Measurements from ENCODE around the gene TRUB2.
A peak's percentile ranks its signal among the peaks of the same experiment; 100 is the strongest.

Gene TRUB2

DNA sequence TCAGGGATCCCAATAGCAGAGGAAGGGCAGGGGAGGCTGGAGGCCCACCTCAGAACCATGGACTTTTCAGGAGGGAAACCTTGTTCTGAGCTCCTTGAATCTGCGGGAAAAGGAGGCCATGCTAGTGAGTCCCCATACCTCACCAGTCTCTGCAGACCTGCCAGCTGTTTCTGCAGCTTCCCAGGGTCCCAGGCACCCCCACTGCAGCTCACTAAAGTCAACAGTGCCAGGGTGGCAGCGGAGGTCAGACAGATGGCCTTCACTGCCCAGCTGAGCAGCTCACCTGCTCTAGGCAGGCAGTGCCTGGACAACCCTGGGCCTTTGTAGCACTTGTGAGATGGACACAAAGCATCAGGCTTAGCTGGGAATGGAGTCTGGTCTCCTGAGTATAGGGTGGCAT lies 13.7 kb upstream of the TRUB2 start:
- CTCF ChIA-PET: interaction anchor here (1.0 to 2.6 kb wide), 3 partner anchors 38 to 103 kb away, joined by 3 to 8 read pairs (median 3); no protein-coding TSS in a partner anchor
- H3K27ac Mint-ChIP-seq: no peak overlapping the region
- no peak for DNase-seq
- peaks cover 6% of the 10 kb centered on the region for H3K4me1 Mint-ChIP-seq
- no peaks in the 10 kb centered on the region for H3K9me3 Mint-ChIP-seq
- no peaks in the 10 kb centered on the region for H3K36me3 Mint-ChIP-seq
- H3K27me3 Mint-ChIP-seq: no peaks in the 10 kb centered on the region
- no peak overlapping the region for H3K4me3 Mint-ChIP-seq

DNA sequence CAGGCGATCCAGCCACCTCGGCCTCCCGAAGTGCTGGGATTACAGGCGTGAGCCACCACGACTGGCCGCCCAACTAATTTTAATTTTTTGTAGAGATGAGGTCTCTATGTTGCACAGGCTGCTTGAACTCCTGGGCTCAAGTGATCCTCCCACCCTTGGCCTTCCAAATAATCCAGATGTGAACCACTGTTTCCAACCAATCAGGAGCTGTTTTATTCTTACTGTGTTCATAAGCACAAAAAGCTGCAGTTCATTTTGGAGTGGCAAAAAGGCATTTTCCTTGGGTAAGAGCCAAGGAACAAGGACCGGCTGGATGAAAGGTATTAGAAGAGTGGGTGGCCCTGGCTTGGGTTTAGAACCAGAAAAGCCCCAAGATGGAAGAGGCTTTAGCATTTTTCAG lies 12.9 kb upstream of the TRUB2 start:
- Mint-ChIP-seq H3K9me3 (no peaks in the 10 kb centered on the region), H3K4me1 (peaks cover 6% of the 10 kb centered on the region), H3K27me3 (no peaks in the 10 kb centered on the region), H3K36me3 (no peaks in the 10 kb centered on the region), H3K4me3 (no peak overlapping the region), H3K27ac (no peak overlapping the region)
- DNase-seq: no peak
- CTCF ChIA-PET: interaction anchor here (2.6 kb wide), 1 partner anchor 40 kb away, joined by 8 read pairs; no protein-coding TSS in a partner anchor

DNA sequence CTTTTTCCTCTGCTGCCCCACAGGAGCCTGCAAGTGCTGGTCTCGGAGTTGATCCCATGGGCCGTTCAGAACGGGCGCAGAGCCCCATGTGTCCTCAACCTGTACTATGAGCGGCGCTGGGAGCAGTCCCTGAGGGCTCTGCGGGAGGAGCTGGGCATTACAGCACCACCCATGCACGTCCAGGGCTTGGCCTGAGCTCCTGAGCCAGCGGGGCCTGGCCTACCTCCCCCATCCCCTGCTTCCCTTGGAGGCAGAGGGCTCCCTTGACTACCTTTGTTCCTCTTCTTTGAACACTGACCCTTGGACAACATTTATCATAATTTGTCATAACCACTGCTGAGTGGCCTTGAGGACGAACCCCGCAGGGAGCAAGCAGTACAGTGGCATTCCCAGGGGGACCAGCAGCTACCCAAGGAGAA lies 11.2 kb upstream of the TRUB2 start:
- H3K4me1 Mint-ChIP-seq: no peaks in the 10 kb centered on the region
- no peak overlapping the region for H3K4me3 Mint-ChIP-seq
- no peaks in the 10 kb centered on the region for H3K9me3 Mint-ChIP-seq
- H3K27me3 Mint-ChIP-seq: no peaks in the 10 kb centered on the region
- H3K27ac Mint-ChIP-seq: no peak overlapping the region
- no peak for DNase-seq
- CTCF ChIA-PET: interaction anchor here (1.0 kb wide), 1 partner anchor 8 kb away, joined by 6 read pairs; no protein-coding TSS in a partner anchor
- H3K36me3 Mint-ChIP-seq: no peaks in the 10 kb centered on the region

DNA sequence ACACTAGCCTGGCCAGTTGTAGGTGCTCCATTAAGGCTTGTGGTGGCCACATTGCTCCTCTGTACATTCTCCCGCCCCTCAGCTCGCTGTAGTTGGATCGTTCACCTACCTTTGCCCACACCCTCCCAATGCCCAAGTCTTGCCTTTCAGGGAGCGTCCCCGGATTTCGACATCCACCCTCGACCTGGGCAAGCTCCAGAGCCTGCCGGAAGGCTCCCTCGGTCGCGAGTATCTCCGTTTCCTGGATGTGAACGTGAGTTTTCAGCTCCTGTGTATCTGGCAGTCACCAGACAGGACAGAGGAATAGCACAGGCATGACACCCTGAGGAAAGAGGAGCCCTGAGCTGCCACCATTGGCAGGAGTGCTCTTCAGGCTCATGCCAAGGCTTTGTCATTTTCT lies 3.4 kb upstream of the TRUB2 start:
- no peaks in the 10 kb centered on the region for H3K27me3 Mint-ChIP-seq
- H3K27ac Mint-ChIP-seq: no peak overlapping the region
- no peak overlapping the region for H3K4me3 Mint-ChIP-seq
- CTCF ChIA-PET: interaction anchor here (1.1 kb wide), 1 partner anchor 30 kb away, joined by 3 read pairs; no protein-coding TSS in a partner anchor
- no peak for DNase-seq
- no peaks in the 10 kb centered on the region for H3K9me3 Mint-ChIP-seq
- H3K36me3 Mint-ChIP-seq: peaks cover 7% of the 10 kb centered on the region
- peaks cover 22% of the 10 kb centered on the region for H3K4me1 Mint-ChIP-seq

DNA sequence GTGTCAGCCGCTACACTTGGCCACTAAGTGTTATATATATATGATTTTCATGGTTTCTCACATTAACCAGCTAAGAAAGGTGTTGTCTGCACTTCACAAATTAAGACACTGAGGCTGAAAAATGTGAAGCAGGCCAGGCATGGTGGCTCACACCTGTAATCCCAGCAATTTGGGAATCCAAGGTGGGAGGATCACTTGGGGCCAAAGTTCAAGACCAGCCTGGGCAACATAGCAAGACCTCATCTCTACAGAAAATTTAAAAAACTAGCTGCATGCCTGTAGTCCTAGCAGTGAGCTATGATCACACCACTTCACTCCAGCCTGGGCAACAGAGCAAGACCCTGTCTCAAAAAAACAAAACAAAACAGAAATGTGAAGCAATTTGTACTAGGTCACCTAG lies 2.2 kb upstream of the TRUB2 start:
- CTCF ChIA-PET: interaction anchor here (0.9 to 1.1 kb wide), 4 partner anchors 17 to 207 kb away, joined by 3 to 5 read pairs (median 4); no protein-coding TSS in a partner anchor
- Mint-ChIP-seq H3K4me1 (peaks cover 22% of the 10 kb centered on the region), H3K27me3 (no peaks in the 10 kb centered on the region), H3K9me3 (no peaks in the 10 kb centered on the region), H3K4me3 (peak overlapping the region; percentile 95), H3K36me3 (peaks cover 7% of the 10 kb centered on the region), H3K27ac (no peak overlapping the region)
- no peak for DNase-seq

DNA sequence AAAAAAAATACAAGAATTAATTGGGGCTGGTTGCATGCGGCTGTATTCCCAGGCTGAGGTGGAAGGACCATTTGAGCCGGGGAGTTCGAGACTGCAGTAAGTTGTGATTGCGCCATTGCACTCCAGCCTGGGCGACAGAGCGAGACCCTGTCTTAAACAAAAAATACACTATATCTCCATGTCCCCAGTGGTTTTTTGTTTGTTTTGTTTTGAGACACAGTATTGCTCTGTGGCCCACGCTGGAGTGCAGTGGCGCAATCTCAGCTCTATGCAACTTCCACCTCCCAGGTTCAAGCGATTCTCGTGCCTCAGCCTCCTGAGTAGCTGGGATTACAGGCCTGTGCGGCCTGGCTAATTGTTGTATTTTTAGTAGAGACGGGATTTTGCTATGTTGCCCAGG lies 1.5 kb upstream of the TRUB2 start:
- H3K4me1 Mint-ChIP-seq: peaks cover 22% of the 10 kb centered on the region
- H3K4me3 Mint-ChIP-seq: peak overlapping the region; percentile 95
- CTCF ChIA-PET: no interaction called here
- peak overlapping the region; percentile 94 for H3K27ac Mint-ChIP-seq
- no peaks in the 10 kb centered on the region for H3K27me3 Mint-ChIP-seq
- peaks cover 7% of the 10 kb centered on the region for H3K36me3 Mint-ChIP-seq
- no peaks in the 10 kb centered on the region for H3K9me3 Mint-ChIP-seq
- DNase-seq: no peak

DNA sequence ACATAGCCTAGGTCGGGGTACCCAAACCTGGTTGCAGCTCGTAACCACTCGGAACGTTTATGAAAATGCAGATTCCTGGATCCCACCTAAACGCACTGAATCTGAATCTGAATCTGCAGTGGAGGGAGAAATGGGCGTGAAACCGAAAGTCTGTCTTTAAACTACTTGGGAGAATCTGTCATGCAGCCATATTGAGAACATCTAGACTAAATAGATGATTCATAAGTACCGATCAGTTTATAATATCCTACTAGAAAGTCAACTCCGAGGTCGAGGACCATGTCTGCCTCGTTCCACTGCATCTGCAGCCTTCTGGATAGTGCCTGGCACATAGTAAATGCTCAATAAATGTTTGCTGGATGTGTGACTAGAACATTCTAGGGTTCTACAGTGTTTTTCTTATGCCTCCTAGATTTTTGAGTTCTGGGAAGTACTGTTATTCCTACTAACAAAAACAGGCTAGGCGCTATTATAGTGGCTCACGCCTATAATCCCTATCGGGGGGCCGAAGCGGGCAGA lies 1.0 kb upstream of the TRUB2 start:
- no peaks in the 10 kb centered on the region for H3K27me3 Mint-ChIP-seq
- CTCF ChIA-PET: no interaction called here
- no peaks in the 10 kb centered on the region for H3K9me3 Mint-ChIP-seq
- peaks cover 22% of the 10 kb centered on the region for H3K4me1 Mint-ChIP-seq
- H3K27ac Mint-ChIP-seq: peak overlapping the region; percentile 94
- no peak for DNase-seq
- H3K4me3 Mint-ChIP-seq: peak overlapping the region; percentile 95
- H3K36me3 Mint-ChIP-seq: peaks cover 7% of the 10 kb centered on the region

DNA sequence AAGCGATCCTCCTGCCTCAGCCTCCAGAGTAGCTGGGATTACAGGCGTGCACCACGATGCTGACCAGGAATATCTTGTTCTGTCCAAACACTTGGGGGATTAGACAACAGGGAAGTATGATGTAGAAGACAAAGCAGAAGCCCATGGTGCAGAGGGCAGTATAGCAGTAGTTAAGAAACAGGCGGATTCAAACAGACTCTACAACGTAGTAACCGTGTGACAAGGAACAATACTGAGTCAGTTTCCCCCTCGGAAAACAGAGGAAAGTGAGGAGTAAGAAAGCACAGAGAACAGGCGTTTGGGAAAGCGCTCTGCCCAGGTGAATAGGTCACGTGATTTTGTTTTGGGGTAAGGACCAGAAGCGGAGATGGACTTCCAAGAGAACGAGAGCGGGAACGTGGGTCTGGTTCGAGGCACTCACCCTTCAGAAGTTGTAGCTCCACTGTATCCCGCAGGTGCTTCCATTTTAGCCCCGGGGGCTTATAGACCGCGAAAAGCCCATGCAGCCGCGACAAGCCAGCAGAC lies 306 bp downstream of the TRUB2 start:
- Mint-ChIP-seq H3K36me3 (peaks cover 3% of the 10 kb centered on the region), H3K9me3 (no peaks in the 10 kb centered on the region), H3K4me3 (peak overlapping the region; percentile 95), H3K4me1 (peaks cover 22% of the 10 kb centered on the region), H3K27ac (peak overlapping the region; percentile 94), H3K27me3 (no peaks in the 10 kb centered on the region)
- CTCF ChIA-PET: interaction anchor here (1.5 kb wide), 1 partner anchor 19 kb away, joined by 5 read pairs; no protein-coding TSS in a partner anchor
- no peak for DNase-seq

DNA sequence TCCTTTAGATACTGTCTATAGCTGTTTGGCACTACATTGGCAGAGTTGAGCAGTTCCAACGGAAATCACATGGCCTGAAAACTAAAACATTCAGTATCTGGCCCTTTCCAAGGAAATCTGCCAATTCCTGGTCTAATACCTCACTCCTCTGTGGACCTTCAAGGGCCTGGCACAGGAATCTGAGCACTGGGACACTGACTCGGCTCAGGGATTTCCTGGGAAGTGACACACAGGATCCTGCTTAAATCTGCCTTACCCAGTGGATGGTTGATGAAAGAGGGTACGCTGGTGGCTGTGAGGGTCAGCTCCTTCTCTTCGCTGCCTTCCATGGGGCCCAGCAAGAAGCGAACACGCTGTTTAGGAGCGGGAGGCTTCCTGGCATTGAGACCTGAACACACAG lies 904 bp downstream of the TRUB2 start:
- H3K9me3 Mint-ChIP-seq: no peaks in the 10 kb centered on the region
- H3K36me3 Mint-ChIP-seq: peaks cover 3% of the 10 kb centered on the region
- CTCF ChIA-PET: interaction anchor here (0.6 to 1.5 kb wide), 2 partner anchors 20 to 335 kb away, joined by 3 to 5 read pairs; no protein-coding TSS in a partner anchor
- H3K4me1 Mint-ChIP-seq: peaks cover 22% of the 10 kb centered on the region
- H3K4me3 Mint-ChIP-seq: peak overlapping the region; percentile 95
- no peak overlapping the region for H3K27ac Mint-ChIP-seq
- H3K27me3 Mint-ChIP-seq: no peaks in the 10 kb centered on the region
- no peak for DNase-seq

DNA sequence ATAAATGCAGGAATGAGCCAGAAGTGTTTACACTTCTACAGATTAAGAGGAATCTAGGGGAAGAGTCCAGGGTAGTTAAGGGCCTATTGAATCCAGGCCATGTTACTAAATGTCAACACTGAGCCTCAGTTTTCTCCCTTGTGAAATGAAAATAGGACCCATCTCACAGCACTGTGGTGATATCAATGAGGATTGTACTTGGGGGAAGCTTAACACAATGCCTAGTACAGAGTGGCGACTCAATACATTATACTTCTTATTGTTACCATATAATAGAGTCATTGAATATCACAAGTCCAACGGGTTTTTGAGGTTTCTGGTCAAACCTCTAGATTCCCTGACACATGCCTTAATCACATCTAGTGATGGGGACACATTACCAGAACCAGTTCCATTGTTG lies 4.6 kb downstream of the TRUB2 start:
- Mint-ChIP-seq H3K27ac (no peak overlapping the region), H3K9me3 (no peaks in the 10 kb centered on the region), H3K4me1 (peaks cover 3% of the 10 kb centered on the region), H3K27me3 (no peaks in the 10 kb centered on the region), H3K36me3 (no peaks in the 10 kb centered on the region), H3K4me3 (no peak overlapping the region)
- CTCF ChIA-PET: no interaction called here
- DNase-seq: no peak

DNA sequence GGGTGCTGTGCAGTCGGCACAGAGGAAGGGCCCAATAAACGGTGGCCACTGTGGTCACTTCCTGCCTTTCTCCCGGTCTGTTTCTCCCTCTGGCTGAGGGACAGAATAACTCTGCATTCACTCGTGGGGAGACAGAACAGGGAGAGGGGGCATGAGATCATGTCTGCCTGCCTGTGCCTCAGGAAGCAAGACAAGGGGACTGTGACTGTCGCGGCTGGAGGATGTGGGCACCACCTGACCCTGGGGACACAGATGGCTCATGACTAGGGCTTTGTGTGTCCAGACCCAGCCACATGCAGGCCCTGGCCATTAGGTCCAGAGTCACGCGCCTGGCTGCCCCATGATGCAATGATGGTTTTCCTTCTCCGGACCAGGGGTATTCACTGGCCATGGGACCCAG lies 5.8 kb downstream of the TRUB2 start:
- no peak for DNase-seq
- H3K27me3 Mint-ChIP-seq: no peaks in the 10 kb centered on the region
- no peaks in the 10 kb centered on the region for H3K9me3 Mint-ChIP-seq
- H3K4me3 Mint-ChIP-seq: no peak overlapping the region
- CTCF ChIA-PET: no interaction called here
- peaks cover 1% of the 10 kb centered on the region for H3K4me1 Mint-ChIP-seq
- no peak overlapping the region for H3K27ac Mint-ChIP-seq
- peaks cover 2% of the 10 kb centered on the region for H3K36me3 Mint-ChIP-seq

DNA sequence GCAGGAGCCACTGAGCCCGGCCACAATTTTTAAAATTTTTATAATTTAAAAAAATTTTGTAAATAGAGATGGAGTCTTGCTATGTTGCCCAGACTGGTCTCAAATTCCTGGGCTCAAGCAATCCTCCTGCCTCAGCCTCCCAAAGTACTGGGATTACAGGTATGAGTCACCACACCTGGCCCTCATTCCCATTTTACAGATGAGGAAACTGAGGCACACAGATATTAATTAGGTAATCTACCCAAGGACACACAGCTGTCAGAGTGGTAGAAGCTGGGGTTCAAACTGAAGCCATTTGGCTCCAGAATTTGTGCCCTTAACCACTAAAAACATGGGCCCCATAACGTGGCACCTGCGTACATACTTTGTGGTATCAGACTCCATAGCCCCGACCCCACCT lies 7.5 kb downstream of the TRUB2 start:
- Mint-ChIP-seq H3K36me3 (peaks cover 10% of the 10 kb centered on the region), H3K27ac (no peak overlapping the region), H3K4me1 (no peaks in the 10 kb centered on the region), H3K4me3 (no peak overlapping the region), H3K27me3 (no peaks in the 10 kb centered on the region), H3K9me3 (no peaks in the 10 kb centered on the region)
- CTCF ChIA-PET: interaction anchor here (1.0 to 1.2 kb wide), 2 partner anchors 19 to 26 kb away, joined by 3 read pairs; no protein-coding TSS in a partner anchor
- no peak for DNase-seq

DNA sequence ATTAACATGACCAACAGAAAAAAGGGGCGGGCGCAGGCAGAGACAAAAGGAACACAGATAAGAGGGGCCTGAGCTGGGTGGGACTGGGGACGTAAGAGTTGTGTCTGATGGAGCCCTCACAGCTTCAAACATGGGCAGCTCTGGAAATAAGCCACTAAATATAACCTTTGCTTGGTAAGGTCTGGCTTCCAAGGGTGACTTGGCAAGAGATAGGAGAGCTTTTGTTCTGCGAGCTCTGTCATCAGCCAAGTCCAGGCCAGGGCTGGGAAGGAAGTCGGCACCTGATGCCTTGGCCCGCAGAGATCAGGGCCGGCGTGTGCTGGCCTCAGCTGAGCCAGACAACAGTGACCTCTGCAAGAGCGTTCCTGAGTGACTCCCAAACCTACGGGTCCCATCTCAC lies 11.8 kb downstream of the TRUB2 start:
- CTCF ChIA-PET: interaction anchor here (0.7 kb wide), 1 partner anchor 9 kb away, joined by 4 read pairs; no protein-coding TSS in a partner anchor
- H3K9me3 Mint-ChIP-seq: no peaks in the 10 kb centered on the region
- peaks cover 15% of the 10 kb centered on the region for H3K36me3 Mint-ChIP-seq
- no peak overlapping the region for H3K27ac Mint-ChIP-seq
- no peak overlapping the region for H3K4me3 Mint-ChIP-seq
- no peaks in the 10 kb centered on the region for H3K4me1 Mint-ChIP-seq
- no peak for DNase-seq
- H3K27me3 Mint-ChIP-seq: no peaks in the 10 kb centered on the region

DNA sequence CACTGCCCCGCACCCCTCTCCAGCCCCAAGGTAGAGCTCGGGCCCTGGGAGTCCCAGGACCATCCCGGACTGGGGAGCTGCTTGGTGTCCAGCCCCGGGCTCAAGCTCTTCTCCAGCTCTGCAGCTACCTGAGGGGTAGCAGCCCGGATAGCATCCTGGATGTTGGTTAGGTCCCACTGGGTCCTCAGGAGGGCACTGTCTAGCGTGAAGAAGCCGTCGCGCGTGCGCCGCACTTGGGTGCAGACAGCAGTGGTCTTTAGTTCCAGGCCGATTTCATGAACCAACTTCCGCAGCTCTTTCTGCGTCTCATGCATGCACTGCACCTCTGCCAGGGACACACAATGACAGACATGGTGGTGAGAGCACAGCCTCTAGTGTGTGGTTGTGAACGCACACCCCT lies 12.7 kb downstream of the TRUB2 start:
- CTCF ChIA-PET: no interaction called here
- no peaks in the 10 kb centered on the region for H3K9me3 Mint-ChIP-seq
- no peak overlapping the region for H3K27ac Mint-ChIP-seq
- no peaks in the 10 kb centered on the region for H3K27me3 Mint-ChIP-seq
- peaks cover 15% of the 10 kb centered on the region for H3K36me3 Mint-ChIP-seq
- no peaks in the 10 kb centered on the region for H3K4me1 Mint-ChIP-seq
- H3K4me3 Mint-ChIP-seq: no peak overlapping the region
- DNase-seq: no peak

DNA sequence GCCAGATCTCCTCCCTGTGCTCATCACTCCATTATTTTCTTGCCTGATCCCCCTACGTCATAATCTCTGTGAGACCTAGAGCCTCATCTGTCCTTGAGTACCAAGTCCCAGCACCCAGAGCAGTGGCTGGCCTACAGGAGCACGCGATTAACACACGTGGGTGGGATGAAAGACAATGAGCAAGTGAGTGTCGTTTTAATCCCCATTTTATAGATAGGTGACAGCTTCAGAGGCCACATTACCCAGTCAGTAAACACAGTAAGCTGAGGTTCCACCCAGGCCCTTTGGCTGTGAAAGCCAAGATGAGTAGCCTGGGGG lies 17.3 kb downstream of the TRUB2 start:
- Mint-ChIP-seq H3K4me1 (no peaks in the 10 kb centered on the region), H3K27ac (no peak overlapping the region)
- CTCF ChIA-PET: interaction anchor here (1.0 to 2.2 kb wide), 3 partner anchors 10 to 36 kb away, joined by 4 to 9 read pairs (median 4); no protein-coding TSS in a partner anchor

More for the DNA sequence above, 17.3 kb downstream of the TRUB2 start:
- DNase-seq: no peak
- Mint-ChIP-seq H3K36me3 (peaks cover 7% of the 10 kb centered on the region), H3K9me3 (no peaks in the 10 kb centered on the region), H3K27me3 (no peaks in the 10 kb centered on the region), H3K4me3 (no peak overlapping the region)

All from activated naive CD4-positive, alpha-beta T cell treated with anti-CD3 and anti-CD28 coated beads, Interleukin-2, amount 10 ng/mL, durations not matched to agents 7 days and 5 days (primary cell).